Choroid plexus epithelial cell (primary cell): ENCODE results near the gene SP2.

Source experiments
- DNase-seq: peaks from one replicate; pipeline ENCODE4 v3.0.0-alpha.2; 2010; ENCODE audit warnings: low read depth
- H3K4me3 ChIP-seq: 2 replicates; pipeline ENCODE4 v1.5.1; 2011; ENCODE audit warnings: low read depth, mild to moderate bottlenecking, control low read depth, low read length, moderate library complexity
- CTCF ChIP-seq: conservative IDR thresholded peaks from 2 replicates; pipeline ENCODE4 v1.5.1; 2011; ENCODE audit warnings: low read depth, mild to moderate bottlenecking, control low read depth, inconsistent platforms, low read length, moderate library complexity

The SP2 gene

DNA sequence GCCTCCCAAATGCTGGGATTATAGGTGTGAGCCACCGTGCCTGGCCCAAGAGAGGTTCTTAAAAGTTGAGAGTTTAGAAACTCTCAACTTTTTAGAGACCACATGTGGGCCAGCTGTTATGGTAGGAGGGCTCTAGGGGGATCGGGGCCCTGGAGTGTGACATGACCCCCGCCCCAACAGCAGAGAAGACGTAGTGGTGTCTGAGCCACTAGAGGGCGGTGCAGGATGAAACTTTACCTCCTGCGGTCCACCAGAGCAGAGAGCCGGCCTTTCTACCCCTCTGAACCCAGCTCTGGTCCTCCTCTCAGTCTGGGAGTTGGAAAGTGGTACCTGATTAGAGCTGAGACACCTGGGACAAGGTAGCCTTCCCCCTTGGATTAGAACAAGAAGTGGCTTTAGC is 82.3 kb downstream of the SP2 start:
- peak; percentile 75 for DNase-seq
- no peak overlapping the region for H3K4me3 ChIP-seq
- peak; percentile 86 for TF ChIP-seq CTCF
